H1 (cell line): Measurements from ENCODE around the gene CPPED1. TPM values are rescaled to one million over a fixed set of nuclear protein-coding genes. Genes with fewer than 3 reads are reported as not detected.

ENCODE experiments used
- CBX8 ChIP-seq: fragments of 300-800, 300-1000 bp; sonication (generic); IDR thresholded peaks from 2 replicates; pipeline ENCODE4 v1.7.1; 2016; ENCODE audit warnings: low read depth, low read length, borderline replicate concordance
- polyA plus RNA-seq, 7 experiments: library from polyadenylated mRNA; depleted of rRNA in 3 of 7; stranded (reverse) in 5 of 7; unstranded in 2 of 7; fragments of >200 nt in 5 of 7; fragments of 200-250 nt in 2 of 7; gene quantifications; 1 replicate in 5 of 7; 2 replicates in 1 of 7; 4 replicates in 1 of 7; pipeline versions ENCODE4 v1.2.1 to v1.2.3, GENCODE V29; 2011 to 2013; ENCODE audit warnings: missing spikeins in 2 of 7, mixed read lengths in 2 of 7
- total RNA-seq: library from RNA; stranded (reverse); fragmentation: NEBNext Ultra II Directional; extraction: Animal tissue kit (Norgen Biotek cat#: 25700); gene quantifications from 2 replicates; pipeline ENCODE4 v1.2.1, GENCODE V29; 2021
- TF ChIP-seq, protein P1 (sequence below): fragments of 300-600 bp; sonication (generic); IDR thresholded peaks from 2 replicates; pipeline ENCODE4 v1.7.1; 2012; ENCODE audit warnings: low read length, moderate library complexity, mild to moderate bottlenecking, inconsistent platforms; ENCODE audit not compliant: insufficient replicate concordance

CPPED1 gene
- total and polyA plus RNA-seq, 2 of the 8 experiments (the other 6 are each of a cell fraction or from before 2014, with no cell fraction given), result 3.5 to 11.2 TPM

DNA sequence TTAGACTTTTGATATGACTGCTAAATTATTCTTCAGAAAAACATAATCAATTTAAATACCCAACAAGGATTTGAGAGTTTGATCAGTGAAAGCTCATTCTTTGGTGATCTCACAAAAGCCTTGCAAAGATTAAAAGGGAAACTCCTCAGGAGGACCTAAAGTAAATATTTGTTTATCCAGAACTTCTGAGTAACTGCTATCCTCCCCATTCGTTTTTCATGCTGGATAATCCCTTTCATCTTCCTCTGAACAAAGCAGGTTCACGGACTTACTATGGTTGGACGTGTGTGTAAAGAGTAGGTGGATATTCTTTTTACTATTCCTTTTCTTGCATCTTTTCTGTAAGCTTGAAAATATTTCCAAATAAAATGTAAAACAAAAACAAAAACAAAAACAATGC lies 124.7 kb downstream of the CPPED1 start (continued):
- TF ChIP-seq, protein P1, sequence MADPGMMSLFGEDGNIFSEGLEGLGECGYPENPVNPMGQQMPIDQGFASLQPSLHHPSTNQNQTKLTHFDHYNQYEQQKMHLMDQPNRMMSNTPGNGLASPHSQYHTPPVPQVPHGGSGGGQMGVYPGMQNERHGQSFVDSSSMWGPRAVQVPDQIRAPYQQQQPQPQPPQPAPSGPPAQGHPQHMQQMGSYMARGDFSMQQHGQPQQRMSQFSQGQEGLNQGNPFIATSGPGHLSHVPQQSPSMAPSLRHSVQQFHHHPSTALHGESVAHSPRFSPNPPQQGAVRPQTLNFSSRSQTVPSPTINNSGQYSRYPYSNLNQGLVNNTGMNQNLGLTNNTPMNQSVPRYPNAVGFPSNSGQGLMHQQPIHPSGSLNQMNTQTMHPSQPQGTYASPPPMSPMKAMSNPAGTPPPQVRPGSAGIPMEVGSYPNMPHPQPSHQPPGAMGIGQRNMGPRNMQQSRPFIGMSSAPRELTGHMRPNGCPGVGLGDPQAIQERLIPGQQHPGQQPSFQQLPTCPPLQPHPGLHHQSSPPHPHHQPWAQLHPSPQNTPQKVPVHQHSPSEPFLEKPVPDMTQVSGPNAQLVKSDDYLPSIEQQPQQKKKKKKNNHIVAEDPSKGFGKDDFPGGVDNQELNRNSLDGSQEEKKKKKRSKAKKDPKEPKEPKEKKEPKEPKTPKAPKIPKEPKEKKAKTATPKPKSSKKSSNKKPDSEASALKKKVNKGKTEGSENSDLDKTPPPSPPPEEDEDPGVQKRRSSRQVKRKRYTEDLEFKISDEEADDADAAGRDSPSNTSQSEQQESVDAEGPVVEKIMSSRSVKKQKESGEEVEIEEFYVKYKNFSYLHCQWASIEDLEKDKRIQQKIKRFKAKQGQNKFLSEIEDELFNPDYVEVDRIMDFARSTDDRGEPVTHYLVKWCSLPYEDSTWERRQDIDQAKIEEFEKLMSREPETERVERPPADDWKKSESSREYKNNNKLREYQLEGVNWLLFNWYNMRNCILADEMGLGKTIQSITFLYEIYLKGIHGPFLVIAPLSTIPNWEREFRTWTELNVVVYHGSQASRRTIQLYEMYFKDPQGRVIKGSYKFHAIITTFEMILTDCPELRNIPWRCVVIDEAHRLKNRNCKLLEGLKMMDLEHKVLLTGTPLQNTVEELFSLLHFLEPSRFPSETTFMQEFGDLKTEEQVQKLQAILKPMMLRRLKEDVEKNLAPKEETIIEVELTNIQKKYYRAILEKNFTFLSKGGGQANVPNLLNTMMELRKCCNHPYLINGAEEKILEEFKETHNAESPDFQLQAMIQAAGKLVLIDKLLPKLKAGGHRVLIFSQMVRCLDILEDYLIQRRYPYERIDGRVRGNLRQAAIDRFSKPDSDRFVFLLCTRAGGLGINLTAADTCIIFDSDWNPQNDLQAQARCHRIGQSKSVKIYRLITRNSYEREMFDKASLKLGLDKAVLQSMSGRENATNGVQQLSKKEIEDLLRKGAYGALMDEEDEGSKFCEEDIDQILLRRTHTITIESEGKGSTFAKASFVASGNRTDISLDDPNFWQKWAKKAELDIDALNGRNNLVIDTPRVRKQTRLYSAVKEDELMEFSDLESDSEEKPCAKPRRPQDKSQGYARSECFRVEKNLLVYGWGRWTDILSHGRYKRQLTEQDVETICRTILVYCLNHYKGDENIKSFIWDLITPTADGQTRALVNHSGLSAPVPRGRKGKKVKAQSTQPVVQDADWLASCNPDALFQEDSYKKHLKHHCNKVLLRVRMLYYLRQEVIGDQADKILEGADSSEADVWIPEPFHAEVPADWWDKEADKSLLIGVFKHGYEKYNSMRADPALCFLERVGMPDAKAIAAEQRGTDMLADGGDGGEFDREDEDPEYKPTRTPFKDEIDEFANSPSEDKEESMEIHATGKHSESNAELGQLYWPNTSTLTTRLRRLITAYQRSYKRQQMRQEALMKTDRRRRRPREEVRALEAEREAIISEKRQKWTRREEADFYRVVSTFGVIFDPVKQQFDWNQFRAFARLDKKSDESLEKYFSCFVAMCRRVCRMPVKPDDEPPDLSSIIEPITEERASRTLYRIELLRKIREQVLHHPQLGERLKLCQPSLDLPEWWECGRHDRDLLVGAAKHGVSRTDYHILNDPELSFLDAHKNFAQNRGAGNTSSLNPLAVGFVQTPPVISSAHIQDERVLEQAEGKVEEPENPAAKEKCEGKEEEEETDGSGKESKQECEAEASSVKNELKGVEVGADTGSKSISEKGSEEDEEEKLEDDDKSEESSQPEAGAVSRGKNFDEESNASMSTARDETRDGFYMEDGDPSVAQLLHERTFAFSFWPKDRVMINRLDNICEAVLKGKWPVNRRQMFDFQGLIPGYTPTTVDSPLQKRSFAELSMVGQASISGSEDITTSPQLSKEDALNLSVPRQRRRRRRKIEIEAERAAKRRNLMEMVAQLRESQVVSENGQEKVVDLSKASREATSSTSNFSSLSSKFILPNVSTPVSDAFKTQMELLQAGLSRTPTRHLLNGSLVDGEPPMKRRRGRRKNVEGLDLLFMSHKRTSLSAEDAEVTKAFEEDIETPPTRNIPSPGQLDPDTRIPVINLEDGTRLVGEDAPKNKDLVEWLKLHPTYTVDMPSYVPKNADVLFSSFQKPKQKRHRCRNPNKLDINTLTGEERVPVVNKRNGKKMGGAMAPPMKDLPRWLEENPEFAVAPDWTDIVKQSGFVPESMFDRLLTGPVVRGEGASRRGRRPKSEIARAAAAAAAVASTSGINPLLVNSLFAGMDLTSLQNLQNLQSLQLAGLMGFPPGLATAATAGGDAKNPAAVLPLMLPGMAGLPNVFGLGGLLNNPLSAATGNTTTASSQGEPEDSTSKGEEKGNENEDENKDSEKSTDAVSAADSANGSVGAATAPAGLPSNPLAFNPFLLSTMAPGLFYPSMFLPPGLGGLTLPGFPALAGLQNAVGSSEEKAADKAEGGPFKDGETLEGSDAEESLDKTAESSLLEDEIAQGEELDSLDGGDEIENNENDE, result no peak
- TF ChIP-seq CBX8, result no peak
